Measurements from ENCODE around the gene PANX1. TPM values are rescaled to one million over a fixed set of nuclear protein-coding genes. Genes with fewer than 3 reads are reported as not detected.

Gene PANX1
- total RNA-seq, 1 donor from 2014 or later, result 42.1 TPM

GRCh38 chr11:94168882-94169281, 40.2 kb downstream of the PANX1 start:
- Histone ChIP-seq H3K27ac (ENCODE audit: low read depth, low read length) (no peak overlapping the region), H2AFZ (ENCODE audit: low read depth, low read length) (no peak overlapping the region), H3K27me3 (ENCODE audit: insufficient read depth, low read length) (no peaks in the 10 kb centered on the region), H3K9ac (ENCODE audit: low read length) (no peak overlapping the region), H3K9me3 (ENCODE audit: insufficient read depth, low read depth, low read length) (no peaks in the 10 kb centered on the region), H3K79me2 (ENCODE audit: insufficient read depth, low read length) (peaks cover 92% of the 10 kb centered on the region), H3K4me2 (ENCODE audit: low read length) (no peak overlapping the region), H3K36me3 (ENCODE audit: insufficient read depth, low read length) (no peaks in the 10 kb centered on the region), H4K20me1 (ENCODE audit: insufficient read depth, low read length) (peaks cover 86% of the 10 kb centered on the region), H3K4me3 (ENCODE audit: insufficient read depth, low read depth, low read length) (no peak overlapping the region), H3K4me1 (ENCODE audit: insufficient read depth, low read length) (no peaks in the 10 kb centered on the region)
- TF ChIP-seq CTCF (IDR thresholded peaks at IDR 0.05; ENCODE audit: insufficient read depth, low read depth, low read length) (no peak), EZH2 (IDR thresholded peaks at IDR 0.05; ENCODE audit: insufficient read depth, low read length) (no peak)
- FAIRE-seq (no peak), DNase-seq (ENCODE audit: low read depth) (no peak)
- no peaks in the 10 kb centered on the region for H3K9me3 Mint-ChIP-seq (ENCODE audit: unreplicated experiment)
- H3K27me3 Mint-ChIP-seq (ENCODE audit: low read depth, unreplicated experiment), result no peaks in the 10 kb centered on the region
- no peak overlapping the region for H3K27ac Mint-ChIP-seq (ENCODE audit: unreplicated experiment)
- peaks cover 22% of the 10 kb centered on the region for H3K4me1 Mint-ChIP-seq (ENCODE audit: low read depth, unreplicated experiment)
- H3K36me3 Mint-ChIP-seq (ENCODE audit: low read depth, unreplicated experiment), result peaks cover 23% of the 10 kb centered on the region
- no peak overlapping the region for H3K4me3 Mint-ChIP-seq (ENCODE audit: unreplicated experiment)

- no peak overlapping the region for H3K4me2 ChIP-seq (ENCODE audit: low read length)
- no peak overlapping the region for H3K9ac ChIP-seq (ENCODE audit: low read length)
- no peaks in the 10 kb centered on the region for H3K27me3 ChIP-seq (ENCODE audit: insufficient read depth, low read length)
- no peak overlapping the region for H2AFZ ChIP-seq (ENCODE audit: low read depth, low read length)
- H3K36me3 Mint-ChIP-seq (ENCODE audit: low read depth, unreplicated experiment), result peaks cover 24% of the 10 kb centered on the region
- H3K4me1 Mint-ChIP-seq (ENCODE audit: low read depth, unreplicated experiment), result peaks cover 23% of the 10 kb centered on the region
- no peaks in the 10 kb centered on the region for H3K27me3 Mint-ChIP-seq (ENCODE audit: low read depth, unreplicated experiment)
- H3K36me3 ChIP-seq (ENCODE audit: insufficient read depth, low read length), result no peaks in the 10 kb centered on the region
- peaks cover 86% of the 10 kb centered on the region for H4K20me1 ChIP-seq (ENCODE audit: insufficient read depth, low read length)
- H3K27ac Mint-ChIP-seq (ENCODE audit: unreplicated experiment), result no peak overlapping the region
- DNase-seq (ENCODE audit: low read depth) (no peak), FAIRE-seq (no peak)
- H3K27ac ChIP-seq (ENCODE audit: low read depth, low read length), result no peak overlapping the region
- no peaks in the 10 kb centered on the region for H3K9me3 ChIP-seq (ENCODE audit: insufficient read depth, low read depth, low read length)
- H3K4me3 Mint-ChIP-seq (ENCODE audit: unreplicated experiment), result no peak overlapping the region
- TF ChIP-seq CTCF (IDR thresholded peaks at IDR 0.05; ENCODE audit: insufficient read depth, low read depth, low read length) (no peak), EZH2 (IDR thresholded peaks at IDR 0.05; ENCODE audit: insufficient read depth, low read length) (no peak)
- peaks cover 92% of the 10 kb centered on the region for H3K79me2 ChIP-seq (ENCODE audit: insufficient read depth, low read length)
- no peak overlapping the region for H3K4me3 ChIP-seq (ENCODE audit: insufficient read depth, low read depth, low read length)
- no peaks in the 10 kb centered on the region for H3K9me3 Mint-ChIP-seq (ENCODE audit: unreplicated experiment)
- H3K4me1 ChIP-seq (ENCODE audit: insufficient read depth, low read length), result no peaks in the 10 kb centered on the region
Observed at GRCh38 chr11:94169516-94169915, 40.9 kb downstream of the PANX1 start.

- no peaks in the 10 kb centered on the region for H3K36me3 ChIP-seq (ENCODE audit: insufficient read depth, low read length)
- peaks cover 86% of the 10 kb centered on the region for H4K20me1 ChIP-seq (ENCODE audit: insufficient read depth, low read length)
- Mint-ChIP-seq H3K27me3 (ENCODE audit: low read depth, unreplicated experiment) (no peaks in the 10 kb centered on the region), H3K27ac (ENCODE audit: unreplicated experiment) (no peak overlapping the region), H3K9me3 (ENCODE audit: unreplicated experiment) (no peaks in the 10 kb centered on the region), H3K4me3 (ENCODE audit: unreplicated experiment) (no peak overlapping the region), H3K36me3 (ENCODE audit: low read depth, unreplicated experiment) (peaks cover 26% of the 10 kb centered on the region), H3K4me1 (ENCODE audit: low read depth, unreplicated experiment) (peaks cover 25% of the 10 kb centered on the region)
- no peaks in the 10 kb centered on the region for H3K27me3 ChIP-seq (ENCODE audit: insufficient read depth, low read length)
- no peak overlapping the region for H3K27ac ChIP-seq (ENCODE audit: low read depth, low read length)
- no peak overlapping the region for H3K4me2 ChIP-seq (ENCODE audit: low read length)
- FAIRE-seq, result no peak
- TF ChIP-seq CTCF (IDR thresholded peaks at IDR 0.05; ENCODE audit: insufficient read depth, low read depth, low read length), result no peak
- TF ChIP-seq EZH2 (IDR thresholded peaks at IDR 0.05; ENCODE audit: insufficient read depth, low read length), result no peak
- H3K9ac ChIP-seq (ENCODE audit: low read length), result no peak overlapping the region
- H3K4me1 ChIP-seq (ENCODE audit: insufficient read depth, low read length), result peaks cover 4% of the 10 kb centered on the region
- DNase-seq (ENCODE audit: low read depth), result no peak
- H2AFZ ChIP-seq (ENCODE audit: low read depth, low read length), result no peak overlapping the region
- no peak overlapping the region for H3K4me3 ChIP-seq (ENCODE audit: insufficient read depth, low read depth, low read length)
- peaks cover 92% of the 10 kb centered on the region for H3K79me2 ChIP-seq (ENCODE audit: insufficient read depth, low read length)
- no peaks in the 10 kb centered on the region for H3K9me3 ChIP-seq (ENCODE audit: insufficient read depth, low read depth, low read length)
Observed at GRCh38 chr11:94169930-94170545, 41.4 kb downstream of the PANX1 start.

All from astrocyte (in vitro differentiated cells and primary cell).